HG03378 (cell line): ENCODE results near the gene HECTD2.
"Not testable (repeated sequence)": the region's sequence is repeated elsewhere in the genome, so short reads cannot be mapped to it uniquely, and the experiment has no call there.

ENCODE experiments used
- ATAC-seq: cut with Tn5 transposase; IDR thresholded peaks from one replicate; pipeline ENCODE4 v1.9.1; 2021; ENCODE audit warnings: mild to moderate bottlenecking, moderate library complexity; ENCODE audit not compliant: unreplicated experiment

Gene HECTD2

GRCh38 chr10:91472911-91473310, 62.8 kb downstream of the HECTD2 start:
- no peak for ATAC-seq

GRCh38 chr10:91474009-91474408, 63.9 kb downstream of the HECTD2 start:
- no peak for ATAC-seq

- no peak for ATAC-seq
Measured at GRCh38 chr10:91477236-91477635, 67.1 kb downstream of the HECTD2 start.

GRCh38 chr10:91479583-91479982, 69.4 kb downstream of the HECTD2 start:
- no peak for ATAC-seq

GRCh38 chr10:91487911-91488582, 77.9 kb downstream of the HECTD2 start:
- ATAC-seq: no peak

GRCh38 chr10:91493313-91493712, 83.2 kb downstream of the HECTD2 start:
- ATAC-seq: no peak

- ATAC-seq: no peak
Measured at GRCh38 chr10:91495402-91495801, 85.3 kb downstream of the HECTD2 start.

GRCh38 chr10:91496016-91496415, 85.9 kb downstream of the HECTD2 start:
- no peak for ATAC-seq

GRCh38 chr10:91511549-91512330, 101.6 kb downstream of the HECTD2 start:
- no peak for ATAC-seq

- ATAC-seq: no peak
Measured at GRCh38 chr10:91512458-91512857, 102.3 kb downstream of the HECTD2 start.

GRCh38 chr10:91513598-91514424, 103.7 kb downstream of the HECTD2 start:
- ATAC-seq: no peak

GRCh38 chr10:91514787-91515186, 104.6 kb downstream of the HECTD2 start:
- ATAC-seq: no peak

- ATAC-seq: no peak
Measured at GRCh38 chr10:91517394-91517793, 107.2 kb downstream of the HECTD2 start.

GRCh38 chr10:91519899-91520514, 109.9 kb downstream of the HECTD2 start:
- no peak for ATAC-seq

- ATAC-seq: no peak
Measured at GRCh38 chr10:91520661-91521060, 110.5 kb downstream of the HECTD2 start.

GRCh38 chr10:91521439-91521838, 111.3 kb downstream of the HECTD2 start:
- no peak for ATAC-seq

GRCh38 chr10:91525896-91526712, 116.0 kb downstream of the HECTD2 start:
- no peak for ATAC-seq

GRCh38 chr10:91528080-91528479, 117.9 kb downstream of the HECTD2 start:
- ATAC-seq: no peak

- ATAC-seq: no peak
Measured at GRCh38 chr10:91528768-91529167, 118.6 kb downstream of the HECTD2 start.

GRCh38 chr10:91534789-91535188, 124.6 kb downstream of the HECTD2 start:
- not testable (repeated sequence) for ATAC-seq
